Bronchial epithelial cell (primary cell): ENCODE results near the gene NRSN2. TPM values are rescaled to one million over a fixed set of nuclear protein-coding genes. Genes with fewer than 3 reads are reported as not detected.

ENCODE experiments used
- DNase-seq: peaks from one replicate; pipeline ENCODE4 v3.0.0-alpha.2; 2010; ENCODE audit warnings: low read depth
- FAIRE-seq: peaks from 2 replicates; lab custom pipeline; 2011; peaks lifted over from hg19 to GRCh38; lab: Jason Lieb, UNC
- H3K27me3 ChIP-seq: 2 replicates; pipeline ENCODE4 v1.5.1; 2011; ENCODE audit warnings: low read length; ENCODE audit not compliant: control insufficient read depth, insufficient read depth
- H3K36me3 ChIP-seq: 2 replicates; pipeline ENCODE4 v1.5.1; 2011; ENCODE audit warnings: low read length; ENCODE audit not compliant: control insufficient read depth, insufficient read depth
- H3K4me3 ChIP-seq: 2 replicates; pipeline ENCODE4 v1.5.1; 2011; ENCODE audit warnings: mild to moderate bottlenecking, low read depth, low read length, control low read depth
- total RNA-seq: library from RNA; depleted of rRNA; stranded (reverse); fragments of >200 nt; gene quantifications from 2 replicates; pipeline ENCODE4 v1.2.1, GENCODE V29; 2014
- TF ChIP-seq, protein P1 (sequence below): IDR thresholded peaks from 2 replicates; pipeline ENCODE4 v1.5.1; 2011; ENCODE audit warnings: mild to moderate bottlenecking, moderate library complexity, low read length, control low read depth, inconsistent platforms; ENCODE audit not compliant: insufficient read depth, severe bottlenecking

Gene NRSN2
- total RNA-seq, 1 donor from 2014 or later = 2.1 TPM

GRCh38 chr20:311609-312008 is 35.3 kb upstream of the NRSN2 start:
- DNase-seq = no peak
- Histone ChIP-seq H3K27me3 (no peaks in the 10 kb centered on the region), H3K36me3 (no peaks in the 10 kb centered on the region), H3K4me3 (no peak overlapping the region)
- no peak for FAIRE-seq
- TF ChIP-seq, protein P1, sequence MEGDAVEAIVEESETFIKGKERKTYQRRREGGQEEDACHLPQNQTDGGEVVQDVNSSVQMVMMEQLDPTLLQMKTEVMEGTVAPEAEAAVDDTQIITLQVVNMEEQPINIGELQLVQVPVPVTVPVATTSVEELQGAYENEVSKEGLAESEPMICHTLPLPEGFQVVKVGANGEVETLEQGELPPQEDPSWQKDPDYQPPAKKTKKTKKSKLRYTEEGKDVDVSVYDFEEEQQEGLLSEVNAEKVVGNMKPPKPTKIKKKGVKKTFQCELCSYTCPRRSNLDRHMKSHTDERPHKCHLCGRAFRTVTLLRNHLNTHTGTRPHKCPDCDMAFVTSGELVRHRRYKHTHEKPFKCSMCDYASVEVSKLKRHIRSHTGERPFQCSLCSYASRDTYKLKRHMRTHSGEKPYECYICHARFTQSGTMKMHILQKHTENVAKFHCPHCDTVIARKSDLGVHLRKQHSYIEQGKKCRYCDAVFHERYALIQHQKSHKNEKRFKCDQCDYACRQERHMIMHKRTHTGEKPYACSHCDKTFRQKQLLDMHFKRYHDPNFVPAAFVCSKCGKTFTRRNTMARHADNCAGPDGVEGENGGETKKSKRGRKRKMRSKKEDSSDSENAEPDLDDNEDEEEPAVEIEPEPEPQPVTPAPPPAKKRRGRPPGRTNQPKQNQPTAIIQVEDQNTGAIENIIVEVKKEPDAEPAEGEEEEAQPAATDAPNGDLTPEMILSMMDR = no peak

GRCh38 chr20:312067-312466 is 34.8 kb upstream of the NRSN2 start:
- H3K4me3 ChIP-seq = no peak overlapping the region
- TF ChIP-seq, protein P1 = no peak
- FAIRE-seq (no peak), DNase-seq (no peak)
- no peaks in the 10 kb centered on the region for H3K27me3 ChIP-seq
- no peaks in the 10 kb centered on the region for H3K36me3 ChIP-seq

DNA sequence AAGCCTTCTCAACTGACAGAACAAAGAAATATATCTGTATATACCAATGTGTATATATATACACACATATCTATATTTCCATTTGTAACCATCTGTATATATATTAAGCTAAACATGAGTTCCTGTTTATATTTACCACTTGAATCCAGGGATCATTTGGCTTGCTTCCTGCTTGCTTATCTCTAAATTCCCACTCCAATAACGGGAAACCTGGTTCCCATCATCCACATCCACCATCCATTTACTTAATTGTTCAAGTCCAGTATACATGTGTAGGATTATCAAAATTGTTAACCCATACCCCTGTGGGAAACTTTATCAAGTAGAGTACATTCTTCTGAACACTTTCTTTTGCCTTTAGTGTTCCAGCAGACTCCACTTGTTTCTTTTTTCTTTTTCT is 34.0 kb upstream of the NRSN2 start:
- H3K36me3 ChIP-seq = no peaks in the 10 kb centered on the region
- no peak for FAIRE-seq
- H3K4me3 ChIP-seq = no peak overlapping the region
- H3K27me3 ChIP-seq = no peaks in the 10 kb centered on the region
- TF ChIP-seq, protein P1 = no peak
- DNase-seq = no peak

GRCh38 chr20:313402-313801 is 33.5 kb upstream of the NRSN2 start:
- Histone ChIP-seq H3K4me3 (no peak overlapping the region), H3K36me3 (no peaks in the 10 kb centered on the region), H3K27me3 (no peaks in the 10 kb centered on the region)
- FAIRE-seq (no peak), DNase-seq (no peak)
- TF ChIP-seq, protein P1 = no peak

GRCh38 chr20:313948-314347 is 33.0 kb upstream of the NRSN2 start:
- peak; percentile 95 for DNase-seq
- Histone ChIP-seq H3K36me3 (no peaks in the 10 kb centered on the region), H3K27me3 (no peaks in the 10 kb centered on the region), H3K4me3 (no peak overlapping the region)
- no peak for FAIRE-seq
- TF ChIP-seq, protein P1 = no peak
